HepG2 (cell line): ENCODE data around the gene SCAPER. TPM values are rescaled to one million over a fixed set of nuclear protein-coding genes. Genes with fewer than 3 reads are reported as not detected.

Source experiments
- FOXA3 ChIP-seq: IDR thresholded peaks from 2 replicates; pipeline ENCODE4 v1.6.1; 2016; ENCODE audit warnings: missing genetic modification reagents, missing compliant biosample characterization
- HOXD1 ChIP-seq: sonication (generic); formaldehyde crosslinking; IDR thresholded peaks from 2 replicates; pipeline ENCODE4 v1.5.0; 2020; ENCODE audit warnings: missing genetic modification reagents
- NCOA5 ChIP-seq: sonication (generic); formaldehyde crosslinking; IDR thresholded peaks from 2 replicates; pipeline ENCODE4 v1.4.0; 2020; ENCODE audit warnings: missing genetic modification reagents
- NFYC ChIP-seq: IDR thresholded peaks from 2 replicates; pipeline ENCODE4 v1.6.1; 2016; ENCODE audit warnings: missing genetic modification reagents, missing compliant biosample characterization
- PCBP1 ChIP-seq: fragments of 200-400 bp; formaldehyde crosslinking; IDR thresholded peaks from 2 replicates; pipeline ENCODE4 v1.6.1; 2017; ENCODE audit warnings: mild to moderate bottlenecking, low read depth, low read length, borderline replicate concordance
- POLR2A ChIP-seq, 2 experiments: IDR thresholded peaks; 2 replicates each; pipeline ENCODE4 v1.6.1; 2011; ENCODE audit warnings: low read depth in 2 of 2, low read length in 2 of 2, mild to moderate bottlenecking in 1 of 2, moderate library complexity in 1 of 2; ENCODE audit not compliant: insufficient read depth in 1 of 2
- SMAD9 ChIP-seq: sonication (generic); formaldehyde crosslinking; IDR thresholded peaks from 2 replicates; pipeline ENCODE4 v1.5.1; 2020; ENCODE audit warnings: mild to moderate bottlenecking, missing genetic modification reagents
- SOX5 ChIP-seq: IDR thresholded peaks from 2 replicates; pipeline ENCODE4 v1.6.1; 2016; ENCODE audit warnings: borderline replicate concordance
- YEATS2 ChIP-seq: sonication (generic); formaldehyde crosslinking; IDR thresholded peaks from 2 replicates; pipeline ENCODE4 v1.4.0; 2020; ENCODE audit warnings: missing genetic modification reagents, borderline replicate concordance
- ZBTB7B ChIP-seq: sonication (generic); formaldehyde crosslinking; IDR thresholded peaks from 2 replicates; pipeline ENCODE4 v1.4.0; 2020; ENCODE audit warnings: missing genetic modification reagents
- ZEB1 ChIP-seq: IDR thresholded peaks from 2 replicates; pipeline ENCODE4 v1.6.1; 2012; ENCODE audit warnings: mild to moderate bottlenecking, low read depth, inconsistent platforms; ENCODE audit not compliant: insufficient replicate concordance
- ZNF124 ChIP-seq: sonication (generic); formaldehyde crosslinking; IDR thresholded peaks from 2 replicates; pipeline ENCODE4 v1.4.0; 2020; ENCODE audit warnings: missing genetic modification reagents
- ZNF329 ChIP-seq: sonication (generic); formaldehyde crosslinking; IDR thresholded peaks from 2 replicates; pipeline ENCODE4 v1.9.0; 2021; ENCODE audit warnings: low read depth, mild to moderate bottlenecking, missing genetic modification reagents
- ZNF776 ChIP-seq: sonication (generic); formaldehyde crosslinking; IDR thresholded peaks from 2 replicates; pipeline ENCODE4 v1.4.0; 2020; ENCODE audit warnings: mild to moderate bottlenecking, missing genetic modification reagents
- ZNF788 ChIP-seq: sonication (generic); formaldehyde crosslinking; IDR thresholded peaks from 2 replicates; pipeline ENCODE4 v1.5.0; 2020; ENCODE audit warnings: mild to moderate bottlenecking, missing genetic modification reagents, borderline replicate concordance
- ZNF850 ChIP-seq: sonication (generic); formaldehyde crosslinking; conservative IDR thresholded peaks from 2 replicates; pipeline ENCODE4 v1.9.0; 2021; ENCODE audit warnings: mild to moderate bottlenecking, missing genetic modification reagents
- ZSCAN20 ChIP-seq: sonication (generic); formaldehyde crosslinking; IDR thresholded peaks from 2 replicates; pipeline ENCODE4 v1.4.0; 2020; ENCODE audit warnings: missing genetic modification reagents, mild to moderate bottlenecking, borderline replicate concordance
- polyA plus RNA-seq, 8 experiments: library from polyadenylated mRNA; depleted of rRNA in 3 of 8; stranded (reverse) in 7 of 8; unstranded in 1 of 8; fragments of >200 nt; fragmentation: Illumina TruSeq in 4 of 8; extraction: Trizol in 4 of 8; gene quantifications; 2 replicates each; pipeline versions ENCODE4 v1.2.1 to v1.2.3, GENCODE V29; 2011 to 2016; ENCODE audit warnings: low read depth in 4 of 8, missing spikeins in 1 of 8, mixed read lengths in 1 of 8; ENCODE audit not compliant: insufficient read depth in 1 of 8
- total RNA-seq, 5 experiments: library from RNA; depleted of rRNA; stranded (reverse); fragments of >200 nt; fragmentation: Illumina TruSeq; extraction: Trizol; gene quantifications; 2 replicates each; pipeline ENCODE4 v1.2.3, GENCODE V29; 2016; ENCODE audit warnings: low read depth in 1 of 5
- TF ChIP-seq, protein P1 (sequence below): sonication (generic); formaldehyde crosslinking; IDR thresholded peaks from 2 replicates; pipeline ENCODE4 v1.4.0; 2020; ENCODE audit warnings: mild to moderate bottlenecking, missing genetic modification reagents, borderline replicate concordance
- TF ChIP-seq, protein P2 (sequence below): sonication (generic); formaldehyde crosslinking; IDR thresholded peaks from 2 replicates; pipeline ENCODE4 v1.5.0; 2020; ENCODE audit warnings: mild to moderate bottlenecking, missing genetic modification reagents, borderline replicate concordance

Gene SCAPER
- total and polyA plus RNA-seq, 2 of the 13 experiments (the other 11 are each of a cell fraction or from before 2014, with no cell fraction given), result 4.3 to 10.5 TPM

DNA sequence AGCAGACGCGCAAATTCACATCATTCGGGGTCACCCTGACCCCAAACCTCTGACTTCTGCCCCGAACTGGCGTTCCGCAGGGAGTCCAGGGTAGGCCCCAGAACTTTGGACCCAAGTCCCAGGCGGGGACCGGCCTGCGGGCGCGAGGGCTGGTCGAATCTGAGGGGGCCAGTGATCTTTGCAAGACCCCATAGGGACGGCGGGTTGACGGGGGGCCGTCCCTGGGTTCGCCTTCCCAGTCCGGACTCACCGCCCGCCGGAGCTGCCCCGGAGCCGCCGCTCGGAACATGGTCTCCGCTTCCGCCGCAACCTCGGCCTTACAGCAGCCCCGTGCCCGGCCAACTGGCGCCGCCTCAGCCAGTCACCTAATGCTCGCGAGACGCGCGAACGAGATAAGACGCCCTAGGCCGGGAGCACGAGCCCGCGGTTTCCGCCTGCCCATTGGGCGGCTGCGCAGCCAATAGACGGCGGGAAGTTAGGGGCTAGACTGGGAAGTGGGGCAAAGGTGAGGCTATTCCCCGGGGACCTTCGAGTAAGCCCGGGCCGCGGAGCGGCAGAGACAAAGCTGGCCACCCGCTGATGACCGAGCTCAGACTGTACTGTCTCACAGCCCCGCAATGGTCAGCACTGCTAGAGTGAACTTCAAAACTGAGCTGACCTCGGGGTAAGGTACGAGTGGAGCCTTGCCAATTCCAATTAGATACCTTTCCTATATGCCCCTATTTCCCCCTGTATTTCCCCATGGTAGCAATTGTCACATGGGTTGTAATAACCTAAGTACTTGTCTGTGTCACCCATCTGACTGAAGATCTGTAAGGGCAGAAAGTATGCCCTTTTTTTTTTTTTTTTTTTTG, 593.8 kb downstream of the SCAPER start, which contains the start of gene ETFA (continued):
- TF ChIP-seq ZNF788 (peak; percentile 91; the same call in 1 of the 2 replicates), ZNF776 (CRISPR knock-in tag) (peak; percentile 82; the same call in 1 of the 2 replicates), ZEB1 (no peak), NFYC (CRISPR knock-in tag) (peak; percentile 80), NCOA5 (CRISPR knock-in tag) (no peak), ZSCAN20 (CRISPR knock-in tag) (0 out of 2 replicates have a peak, but pooled peaks have one; percentile 38), ZNF124 (CRISPR knock-in tag) (peak; percentile 87; the same call in 1 of the 2 replicates), PCBP1 (no peak), YEATS2 (CRISPR knock-in tag) (peak; percentile 93), HOXD1 (peak; percentile 48; the same call in 1 of the 2 replicates), ZNF329 (CRISPR knock-in tag) (0 out of 2 replicates have a peak, but pooled peaks have one; percentile 21), SOX5 (CRISPR knock-in tag) (peak; percentile 54; the same call in 1 of the 2 replicates), POLR2A (IDR thresholded peaks at IDR 0.05; ENCODE audit: insufficient read depth in 1 of 2, low read depth in 2 of 2, low read length in 2 of 2) (peak; percentile 96), ZNF850 (CRISPR knock-in tag) (no peak), FOXA3 (CRISPR knock-in tag) (peak; percentile 47), ZBTB7B (CRISPR knock-in tag) (peak; percentile 83), SMAD9 (CRISPR knock-in tag) (no peak)
- TF ChIP-seq, protein P1, sequence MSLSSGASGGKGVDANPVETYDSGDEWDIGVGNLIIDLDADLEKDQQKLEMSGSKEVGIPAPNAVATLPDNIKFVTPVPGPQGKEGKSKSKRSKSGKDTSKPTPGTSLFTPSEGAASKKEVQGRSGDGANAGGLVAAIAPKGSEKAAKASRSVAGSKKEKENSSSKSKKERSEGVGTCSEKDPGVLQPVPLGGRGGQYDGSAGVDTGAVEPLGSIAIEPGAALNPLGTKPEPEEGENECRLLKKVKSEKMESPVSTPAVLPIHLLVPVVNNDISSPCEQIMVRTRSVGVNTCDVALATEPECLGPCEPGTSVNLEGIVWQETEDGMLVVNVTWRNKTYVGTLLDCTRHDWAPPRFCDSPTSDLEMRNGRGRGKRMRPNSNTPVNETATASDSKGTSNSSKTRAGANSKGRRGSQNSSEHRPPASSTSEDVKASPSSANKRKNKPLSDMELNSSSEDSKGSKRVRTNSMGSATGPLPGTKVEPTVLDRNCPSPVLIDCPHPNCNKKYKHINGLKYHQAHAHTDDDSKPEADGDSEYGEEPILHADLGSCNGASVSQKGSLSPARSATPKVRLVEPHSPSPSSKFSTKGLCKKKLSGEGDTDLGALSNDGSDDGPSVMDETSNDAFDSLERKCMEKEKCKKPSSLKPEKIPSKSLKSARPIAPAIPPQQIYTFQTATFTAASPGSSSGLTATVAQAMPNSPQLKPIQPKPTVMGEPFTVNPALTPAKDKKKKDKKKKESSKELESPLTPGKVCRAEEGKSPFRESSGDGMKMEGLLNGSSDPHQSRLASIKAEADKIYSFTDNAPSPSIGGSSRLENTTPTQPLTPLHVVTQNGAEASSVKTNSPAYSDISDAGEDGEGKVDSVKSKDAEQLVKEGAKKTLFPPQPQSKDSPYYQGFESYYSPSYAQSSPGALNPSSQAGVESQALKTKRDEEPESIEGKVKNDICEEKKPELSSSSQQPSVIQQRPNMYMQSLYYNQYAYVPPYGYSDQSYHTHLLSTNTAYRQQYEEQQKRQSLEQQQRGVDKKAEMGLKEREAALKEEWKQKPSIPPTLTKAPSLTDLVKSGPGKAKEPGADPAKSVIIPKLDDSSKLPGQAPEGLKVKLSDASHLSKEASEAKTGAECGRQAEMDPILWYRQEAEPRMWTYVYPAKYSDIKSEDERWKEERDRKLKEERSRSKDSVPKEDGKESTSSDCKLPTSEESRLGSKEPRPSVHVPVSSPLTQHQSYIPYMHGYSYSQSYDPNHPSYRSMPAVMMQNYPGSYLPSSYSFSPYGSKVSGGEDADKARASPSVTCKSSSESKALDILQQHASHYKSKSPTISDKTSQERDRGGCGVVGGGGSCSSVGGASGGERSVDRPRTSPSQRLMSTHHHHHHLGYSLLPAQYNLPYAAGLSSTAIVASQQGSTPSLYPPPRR, result peak; percentile 81
- TF ChIP-seq, protein P2, sequence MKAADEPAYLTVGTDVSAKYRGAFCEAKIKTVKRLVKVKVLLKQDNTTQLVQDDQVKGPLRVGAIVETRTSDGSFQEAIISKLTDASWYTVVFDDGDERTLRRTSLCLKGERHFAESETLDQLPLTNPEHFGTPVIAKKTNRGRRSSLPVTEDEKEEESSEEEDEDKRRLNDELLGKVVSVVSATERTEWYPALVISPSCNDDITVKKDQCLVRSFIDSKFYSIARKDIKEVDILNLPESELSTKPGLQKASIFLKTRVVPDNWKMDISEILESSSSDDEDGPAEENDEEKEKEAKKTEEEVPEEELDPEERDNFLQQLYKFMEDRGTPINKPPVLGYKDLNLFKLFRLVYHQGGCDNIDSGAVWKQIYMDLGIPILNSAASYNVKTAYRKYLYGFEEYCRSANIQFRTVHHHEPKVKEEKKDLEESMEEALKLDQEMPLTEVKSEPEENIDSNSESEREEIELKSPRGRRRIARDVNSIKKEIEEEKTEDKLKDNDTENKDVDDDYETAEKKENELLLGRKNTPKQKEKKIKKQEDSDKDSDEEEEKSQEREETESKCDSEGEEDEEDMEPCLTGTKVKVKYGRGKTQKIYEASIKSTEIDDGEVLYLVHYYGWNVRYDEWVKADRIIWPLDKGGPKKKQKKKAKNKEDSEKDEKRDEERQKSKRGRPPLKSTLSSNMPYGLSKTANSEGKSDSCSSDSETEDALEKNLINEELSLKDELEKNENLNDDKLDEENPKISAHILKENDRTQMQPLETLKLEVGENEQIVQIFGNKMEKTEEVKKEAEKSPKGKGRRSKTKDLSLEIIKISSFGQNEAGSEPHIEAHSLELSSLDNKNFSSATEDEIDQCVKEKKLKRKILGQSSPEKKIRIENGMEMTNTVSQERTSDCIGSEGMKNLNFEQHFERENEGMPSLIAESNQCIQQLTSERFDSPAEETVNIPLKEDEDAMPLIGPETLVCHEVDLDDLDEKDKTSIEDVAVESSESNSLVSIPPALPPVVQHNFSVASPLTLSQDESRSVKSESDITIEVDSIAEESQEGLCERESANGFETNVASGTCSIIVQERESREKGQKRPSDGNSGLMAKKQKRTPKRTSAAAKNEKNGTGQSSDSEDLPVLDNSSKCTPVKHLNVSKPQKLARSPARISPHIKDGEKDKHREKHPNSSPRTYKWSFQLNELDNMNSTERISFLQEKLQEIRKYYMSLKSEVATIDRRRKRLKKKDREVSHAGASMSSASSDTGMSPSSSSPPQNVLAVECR (CRISPR knock-in tag), result peak; percentile 95
